Coronary artery (tissue), 2 donors: ENCODE results near the gene RPS19BP1.

ENCODE experiments used
- DNase-seq: peaks from one replicate; pipeline ENCODE4 v3.0.0-alpha.2; 2017; ENCODE audit warnings: low spot score
- H3K27ac ChIP-seq, 2 donors: fragments of 200-600 bp; sonication (generic); one replicate each; pipeline ENCODE4 v1.5.1; 2016 to 2019
- H3K4me3 ChIP-seq: fragments of 200-600 bp; sonication (generic); 2 replicates; pipeline ENCODE4 v1.5.1; 2016; ENCODE audit warnings: mild to moderate bottlenecking, moderate library complexity
- TF ChIP-seq, protein P1 (sequence below): fragments of 200-600 bp; sonication (generic); IDR thresholded peaks from one replicate; pipeline ENCODE4 v1.5.1; 2019; ENCODE audit warnings: antibody characterized with exemption

The RPS19BP1 gene

GRCh38 chr22:39546889-39547586 is 14.5 kb upstream of the RPS19BP1 start:
- TF ChIP-seq, protein P1, sequence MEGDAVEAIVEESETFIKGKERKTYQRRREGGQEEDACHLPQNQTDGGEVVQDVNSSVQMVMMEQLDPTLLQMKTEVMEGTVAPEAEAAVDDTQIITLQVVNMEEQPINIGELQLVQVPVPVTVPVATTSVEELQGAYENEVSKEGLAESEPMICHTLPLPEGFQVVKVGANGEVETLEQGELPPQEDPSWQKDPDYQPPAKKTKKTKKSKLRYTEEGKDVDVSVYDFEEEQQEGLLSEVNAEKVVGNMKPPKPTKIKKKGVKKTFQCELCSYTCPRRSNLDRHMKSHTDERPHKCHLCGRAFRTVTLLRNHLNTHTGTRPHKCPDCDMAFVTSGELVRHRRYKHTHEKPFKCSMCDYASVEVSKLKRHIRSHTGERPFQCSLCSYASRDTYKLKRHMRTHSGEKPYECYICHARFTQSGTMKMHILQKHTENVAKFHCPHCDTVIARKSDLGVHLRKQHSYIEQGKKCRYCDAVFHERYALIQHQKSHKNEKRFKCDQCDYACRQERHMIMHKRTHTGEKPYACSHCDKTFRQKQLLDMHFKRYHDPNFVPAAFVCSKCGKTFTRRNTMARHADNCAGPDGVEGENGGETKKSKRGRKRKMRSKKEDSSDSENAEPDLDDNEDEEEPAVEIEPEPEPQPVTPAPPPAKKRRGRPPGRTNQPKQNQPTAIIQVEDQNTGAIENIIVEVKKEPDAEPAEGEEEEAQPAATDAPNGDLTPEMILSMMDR, result no peak
- DNase-seq, result no peak
- Histone ChIP-seq H3K4me3 (no peak overlapping the region), H3K27ac (no peak overlapping the region)

GRCh38 chr22:39545386-39546365 is 13.1 kb upstream of the RPS19BP1 start:
- Histone ChIP-seq H3K4me3 (no peak overlapping the region), H3K27ac (no peak overlapping the region)
- no peak for DNase-seq
- TF ChIP-seq, protein P1, result no peak

- TF ChIP-seq, protein P1, result no peak
- no peak overlapping the region for H3K4me3 ChIP-seq
- DNase-seq, result no peak
- H3K27ac ChIP-seq, result no peak overlapping the region
Measured at GRCh38 chr22:39543095-39543494, 10.5 kb upstream of the RPS19BP1 start.

- no peak for DNase-seq
- no peak overlapping the region for H3K27ac ChIP-seq
- TF ChIP-seq, protein P1, result no peak
- no peak overlapping the region for H3K4me3 ChIP-seq
Measured at GRCh38 chr22:39537975-39538374, 5.4 kb upstream of the RPS19BP1 start.

DNA sequence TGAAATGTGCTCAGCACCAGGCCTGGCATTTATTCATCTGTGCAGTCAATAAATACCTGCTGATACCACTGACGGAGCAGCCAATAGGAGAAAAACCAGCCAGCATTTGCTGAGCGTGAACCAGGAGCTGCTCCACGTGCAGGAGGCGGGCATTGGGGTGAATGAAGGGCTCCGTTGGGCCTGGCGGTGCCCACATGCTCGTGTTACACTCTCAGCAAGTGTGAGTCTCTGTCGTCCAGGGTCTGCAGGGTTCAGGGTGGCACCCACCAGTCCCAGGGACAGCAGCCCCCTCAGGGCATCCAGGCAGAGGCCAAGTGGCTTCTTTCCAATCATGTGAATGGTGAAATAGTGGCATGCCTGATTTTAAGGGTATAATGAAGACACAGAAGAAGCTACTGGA is 4.2 kb upstream of the RPS19BP1 start:
- Histone ChIP-seq H3K27ac (no peak overlapping the region), H3K4me3 (no peak overlapping the region)
- no peak for DNase-seq
- TF ChIP-seq, protein P1, result no peak

GRCh38 chr22:39535831-39536449 is 3.4 kb upstream of the RPS19BP1 start:
- DNase-seq, result no peak
- TF ChIP-seq, protein P1, result no peak
- Histone ChIP-seq H3K27ac (no peak overlapping the region), H3K4me3 (no peak overlapping the region)
